AG09309 (cell line): ENCODE results near the gene TUBA4A.
"Not testable (repeated sequence)": the region's sequence is repeated elsewhere in the genome, so short reads cannot be mapped to it uniquely, and the experiment has no call there.

Source experiments
- DNase-seq: peaks from one replicate; pipeline ENCODE4 v3.0.0-alpha.2; 2010; ENCODE audit warnings: low read depth
- H3K4me3 ChIP-seq: 2 replicates; pipeline ENCODE4 v1.5.1; 2011; ENCODE audit warnings: mild to moderate bottlenecking, low read depth, low read length, moderate library complexity; ENCODE audit not compliant: control insufficient read depth
- CTCF ChIP-seq: IDR thresholded peaks from 2 replicates; pipeline ENCODE4 v1.5.1; 2011; ENCODE audit warnings: mild to moderate bottlenecking, low read depth, low read length, inconsistent platforms; ENCODE audit not compliant: insufficient read depth, control insufficient read depth; ENCODE audit errors: missing control alignments

Gene TUBA4A

GRCh38 chr2:219266886-219267285 lies 13.2 kb upstream of the TUBA4A start:
- no peak for TF ChIP-seq CTCF
- H3K4me3 ChIP-seq: no peak overlapping the region
- no peak for DNase-seq

GRCh38 chr2:219266232-219266631 lies 12.5 kb upstream of the TUBA4A start:
- TF ChIP-seq CTCF: no peak
- no peak for DNase-seq
- H3K4me3 ChIP-seq: no peak overlapping the region

GRCh38 chr2:219261024-219261855 lies 7.5 kb upstream of the TUBA4A start:
- DNase-seq: no peak
- no peak for TF ChIP-seq CTCF
- H3K4me3 ChIP-seq: no peak overlapping the region

GRCh38 chr2:219258942-219259341 lies 5.2 kb upstream of the TUBA4A start:
- H3K4me3 ChIP-seq, DNase-seq: not testable (repeated sequence)

- no peak for DNase-seq
- TF ChIP-seq CTCF: no peak
Measured at GRCh38 chr2:219254590-219255201, 978 bp upstream of the TUBA4A start.

GRCh38 chr2:219252900-219253752 lies 592 bp downstream of the TUBA4A start, which contains the start of gene TUBA4B:
TUBA4B (plus strand) TSS chr2:219253243; CDS start chr2:219253408, 165 bp downstream.
- TF ChIP-seq CTCF: no peak
- DNase-seq: no peak
- H3K4me3 ChIP-seq: peak within 1 kb of the TSS; percentile 52

More at GRCh38 chr2:219254590-219255201, 978 bp upstream of the TUBA4A start:
- H3K4me3 ChIP-seq: peak overlapping the region; percentile 52
